T-helper 1 cell treated with Interleukin-12 subunit alpha and Interleukin-12 subunit beta and Interleukin-4 antibody, amounts not matched to agents 30 ng/mL and 1 ng/mL, for 36 hours (primary cell): Measurements from ENCODE around the gene GNAQ. TPM values are rescaled to one million over a fixed set of nuclear protein-coding genes. Genes with fewer than 3 reads are reported as not detected.
"Not testable (repeated sequence)": the region's sequence is repeated elsewhere in the genome, so short reads cannot be mapped to it uniquely, and the experiment has no call there.

Experiments used
- intact Hi-C: fragments of 100-400 bp; cut with micrococcal nuclease; formaldehyde crosslinking; loops from one replicate; pipeline ENCODE4 v1.15.1; 2024
- total RNA-seq: library from RNA; stranded (reverse); gene quantifications from 2 replicates; pipeline ENCODE4 v1.2.3, GENCODE V29; 2022

GNAQ gene
- total RNA-seq, 1 donor from 2014 or later: 37.6 TPM

- intact Hi-C loops: loop anchor here (5.0 kb wide), 2 partner anchors 89 to 586 kb away; no protein-coding TSS in a partner anchor
Observed at GRCh38 chr9:77753180-77753579, 278.4 kb downstream of the GNAQ start.

GRCh38 chr9:77752554-77752953 lies 279.1 kb downstream of the GNAQ start:
- intact Hi-C loops: loop anchor here (5.0 kb wide), 2 partner anchors 90 to 585 kb away; no protein-coding TSS in a partner anchor

DNA sequence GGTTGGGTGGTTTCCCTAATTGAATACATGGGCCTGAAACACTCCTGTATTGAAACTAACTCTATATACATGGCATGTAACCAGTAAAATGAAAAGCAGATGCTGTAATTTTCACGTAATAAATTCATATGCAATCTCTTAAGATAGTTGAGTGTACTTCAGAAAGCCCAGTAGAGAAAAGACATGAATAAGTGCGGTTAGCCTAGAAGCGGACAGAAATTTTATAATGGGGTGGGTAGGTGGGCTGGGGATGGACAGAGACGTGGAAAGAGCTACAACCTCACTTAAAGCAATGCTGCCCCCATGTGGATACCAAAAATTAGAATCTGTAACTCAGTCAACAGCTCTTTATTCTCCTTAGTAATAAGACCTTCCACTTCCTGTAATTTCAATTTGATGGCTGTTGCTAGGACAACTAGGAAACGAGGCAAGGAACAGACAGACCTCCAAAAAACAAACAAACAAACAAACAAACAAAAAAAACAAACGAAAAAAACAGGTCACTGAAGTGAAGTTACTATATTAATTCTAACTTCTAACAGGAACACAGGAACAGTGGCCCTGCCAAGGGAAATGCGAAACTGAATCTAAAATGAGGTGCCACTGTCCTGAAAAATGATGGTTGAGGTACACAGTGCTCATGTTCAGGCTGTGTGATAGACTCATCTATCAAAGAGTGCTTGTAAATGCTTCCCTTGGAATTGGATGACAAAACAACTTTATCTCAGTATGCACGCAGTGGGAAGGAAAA lies 280.1 kb downstream of the GNAQ start:
- intact Hi-C loops: loop anchor here (1.0 to 5.0 kb wide), 5 partner anchors 91 to 584 kb away; no protein-coding TSS in a partner anchor

GRCh38 chr9:77750981-77751340 lies 280.6 kb downstream of the GNAQ start:
- intact Hi-C loops: loop anchor here (1.0 to 5.0 kb wide), 5 partner anchors 91 to 584 kb away; no protein-coding TSS in a partner anchor

DNA sequence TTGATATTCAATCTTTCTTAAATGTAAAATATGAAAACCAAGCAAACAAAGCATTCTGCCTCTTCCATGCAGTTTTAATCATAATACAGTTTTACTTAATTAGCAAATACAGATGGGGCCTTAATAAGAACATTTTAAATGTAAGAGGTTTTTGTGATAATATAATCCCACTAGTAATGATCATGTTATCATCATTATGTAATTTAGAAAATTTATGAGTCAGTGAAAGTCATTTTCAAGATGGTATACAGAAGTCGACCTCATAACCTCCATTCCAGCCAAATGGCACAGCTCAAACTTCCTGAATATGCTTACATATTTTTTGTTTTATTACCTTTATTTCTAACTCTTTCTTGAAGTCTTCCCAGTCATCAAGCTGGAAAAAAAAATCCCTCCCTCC lies 281.3 kb downstream of the GNAQ start:
- intact Hi-C loops: loop anchor here (5.0 kb wide), 2 partner anchors 92 to 583 kb away; no protein-coding TSS in a partner anchor

DNA sequence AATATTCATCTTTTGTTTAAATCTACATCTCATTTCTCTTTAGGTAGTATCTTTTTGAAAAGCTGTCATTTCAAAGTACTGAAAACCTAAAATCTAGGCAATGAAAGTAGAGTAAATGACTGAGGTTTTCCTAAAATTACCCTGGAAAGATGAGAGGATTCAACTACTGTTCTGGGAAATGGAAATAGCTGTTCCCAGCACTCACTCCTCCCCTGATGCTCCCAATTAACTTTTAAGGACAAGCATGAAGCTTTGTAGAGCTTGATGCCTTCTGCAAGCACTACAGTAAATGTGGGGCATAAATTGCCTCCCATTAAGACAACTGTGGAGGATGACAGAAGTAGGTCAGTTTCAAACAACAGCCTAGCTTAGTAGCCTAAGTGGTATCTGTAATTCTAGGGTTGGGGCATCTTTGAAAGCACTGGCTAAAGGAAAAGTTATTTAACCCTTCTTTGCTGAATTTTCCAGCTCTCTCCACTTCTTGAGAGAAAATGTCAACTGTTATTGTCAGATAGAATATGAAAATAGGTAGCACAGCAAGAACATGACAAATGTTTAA lies 283.3 kb downstream of the GNAQ start:
- intact Hi-C loops: no loop called here

GRCh38 chr9:77747163-77747562 lies 284.4 kb downstream of the GNAQ start:
- intact Hi-C loops: no loop called here

GRCh38 chr9:77744841-77745430 lies 286.7 kb downstream of the GNAQ start:
- intact Hi-C loops: no loop called here

DNA sequence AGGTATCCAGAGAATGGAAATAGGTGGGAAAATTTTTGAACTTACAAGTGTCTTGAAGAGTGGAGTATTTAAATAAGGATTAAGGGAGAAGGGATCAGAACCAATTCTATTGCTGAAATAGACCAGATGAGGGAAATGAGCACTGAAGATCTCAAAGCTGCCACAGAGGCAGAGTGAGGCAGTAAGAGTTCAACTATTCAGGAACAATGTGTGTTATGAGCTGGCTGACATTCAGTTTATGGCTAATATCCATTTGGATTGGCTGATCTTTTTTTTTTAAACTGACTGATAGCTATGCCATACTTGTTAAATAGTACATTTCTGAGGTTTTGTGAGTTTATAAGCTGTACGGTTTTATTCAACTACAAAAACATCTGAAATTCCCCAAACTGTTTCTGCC lies 288.2 kb downstream of the GNAQ start:
- intact Hi-C loops: no loop called here

DNA sequence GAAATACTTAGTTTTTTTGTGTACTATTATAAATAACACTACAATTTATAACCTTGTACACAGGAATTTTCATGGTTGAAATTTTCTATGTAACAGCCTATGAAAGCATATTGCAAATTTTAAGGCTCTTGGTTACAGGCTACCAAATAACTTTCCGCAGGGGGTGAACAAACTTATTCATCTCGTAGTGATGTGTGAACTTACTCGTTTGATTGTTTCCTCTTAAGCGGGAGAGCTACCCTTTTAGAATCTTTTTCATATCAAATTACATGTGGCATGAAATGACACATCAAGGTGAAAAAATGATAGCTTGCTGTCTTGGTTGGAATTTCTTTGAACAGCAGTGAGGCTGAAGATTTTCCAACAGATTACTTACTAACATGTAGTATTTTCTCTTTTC lies 292.7 kb downstream of the GNAQ start:
- intact Hi-C loops: no loop called here

DNA sequence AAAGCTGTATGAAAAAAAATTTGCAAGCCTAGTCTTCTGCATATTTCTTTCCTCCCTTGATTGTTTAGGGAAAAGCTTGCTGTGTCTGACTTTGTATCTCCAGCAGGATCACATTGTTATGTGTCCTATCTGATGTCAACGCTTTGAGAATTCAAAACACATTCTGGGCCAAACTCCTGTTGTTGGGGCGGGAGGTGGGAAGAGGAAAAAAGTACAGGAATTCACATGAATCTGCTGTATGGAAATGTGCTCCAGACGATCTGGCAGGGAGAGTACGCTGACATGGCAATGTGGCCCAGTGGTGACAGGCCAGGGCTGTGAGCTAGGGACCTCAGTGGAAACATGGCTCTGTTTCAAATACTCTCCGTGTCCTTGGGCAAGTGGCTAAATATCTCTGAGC lies 296.1 kb downstream of the GNAQ start:
- intact Hi-C loops: no loop called here

DNA sequence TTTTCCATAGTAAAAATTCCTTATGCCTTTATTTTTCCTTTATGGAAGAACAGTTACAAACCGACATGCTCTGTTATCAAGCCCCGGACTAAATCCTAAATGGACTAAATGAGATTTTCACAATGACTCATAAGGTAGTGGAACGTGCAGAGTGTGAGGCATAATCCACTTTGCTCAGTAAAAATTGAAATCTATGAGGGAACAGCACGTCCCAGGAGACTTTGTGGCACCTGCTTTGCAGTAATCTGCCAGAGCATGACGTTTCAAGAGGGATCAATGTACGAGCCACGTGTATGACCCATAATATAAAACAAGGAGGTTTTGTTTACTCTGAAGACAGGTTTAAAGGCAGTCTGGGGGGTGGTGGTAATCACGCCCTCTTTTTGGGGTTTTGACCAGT lies 299.7 kb downstream of the GNAQ start:
- intact Hi-C loops: no loop called here

DNA sequence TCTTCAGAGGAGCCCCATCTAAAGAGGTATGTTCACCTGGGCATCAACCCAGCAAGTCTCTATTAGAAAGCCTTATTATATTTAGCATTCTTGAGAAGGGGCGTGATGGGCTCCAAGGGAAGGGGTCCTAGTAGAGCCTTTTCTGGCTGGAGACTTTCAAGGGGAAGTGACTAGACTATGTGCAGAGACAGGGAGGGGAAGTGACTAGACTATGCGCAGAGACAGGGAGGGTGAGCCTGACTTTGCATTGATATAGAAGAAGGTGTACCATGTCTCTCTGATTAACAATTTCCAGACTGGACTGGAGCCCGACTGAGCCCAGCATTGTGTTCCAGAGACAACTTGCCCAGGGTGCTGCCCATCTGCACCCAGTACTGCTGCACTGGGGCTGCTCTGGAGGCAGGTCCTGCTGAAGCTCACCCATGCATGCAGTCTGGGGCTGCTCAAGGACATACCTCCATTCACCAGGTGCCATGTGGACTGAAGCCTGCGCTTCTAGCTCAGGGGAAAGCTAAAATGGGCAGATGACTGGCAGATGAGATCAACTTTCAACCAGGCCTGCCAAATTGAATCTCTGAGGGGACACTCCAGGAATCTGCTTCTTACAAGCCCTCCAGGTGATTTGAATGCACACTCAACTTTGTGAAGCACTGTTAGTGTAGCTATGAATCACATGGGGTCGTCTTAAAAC lies 300.5 kb downstream of the GNAQ start:
- intact Hi-C loops: no loop called here

DNA sequence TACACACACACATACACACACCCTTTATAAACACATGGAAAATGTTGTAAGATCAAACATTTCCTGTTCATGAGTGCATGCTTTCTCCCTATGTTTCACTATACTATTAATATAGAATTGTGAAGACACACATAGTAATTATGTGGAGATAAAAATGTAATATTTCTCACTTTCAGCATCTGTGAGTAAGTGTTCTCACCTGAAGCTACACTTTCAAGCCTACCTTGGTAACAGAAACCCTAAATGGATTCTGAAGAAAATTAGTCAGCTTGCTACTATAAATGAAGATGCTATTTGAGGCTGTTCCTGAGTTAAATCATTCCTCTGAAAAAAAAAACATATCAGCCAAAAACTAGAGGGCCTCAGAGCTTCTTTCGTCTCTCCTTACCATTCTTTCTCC lies 302.4 kb downstream of the GNAQ start:
- intact Hi-C loops: no loop called here

DNA sequence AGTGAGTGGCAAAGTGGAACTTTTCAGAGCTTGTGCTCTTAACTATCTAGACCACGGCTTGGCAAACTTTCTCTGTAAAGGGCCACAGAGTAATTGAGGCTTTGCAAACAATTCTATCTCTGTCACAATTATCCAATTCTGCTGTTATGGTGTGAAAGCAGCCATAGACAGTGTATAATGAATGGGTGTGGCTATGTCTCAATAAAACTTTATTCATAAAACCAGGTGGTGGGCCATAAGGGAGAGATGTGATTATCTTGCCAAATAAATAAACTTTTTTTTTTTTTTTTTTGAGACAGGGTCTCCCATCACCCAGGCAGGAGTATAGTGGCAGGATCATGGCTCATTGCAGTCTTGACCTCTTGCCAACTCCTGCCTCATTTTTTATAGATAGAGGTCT lies 304.8 kb downstream of the GNAQ start:
- intact Hi-C loops: no loop called here

GRCh38 chr9:77726289-77726688 lies 305.3 kb downstream of the GNAQ start:
- intact Hi-C loops: no loop called here

GRCh38 chr9:77725820-77726219 lies 305.8 kb downstream of the GNAQ start:
- intact Hi-C loops: no loop called here

- intact Hi-C loops: no loop called here
Observed at GRCh38 chr9:77725046-77725694, 306.4 kb downstream of the GNAQ start.

DNA sequence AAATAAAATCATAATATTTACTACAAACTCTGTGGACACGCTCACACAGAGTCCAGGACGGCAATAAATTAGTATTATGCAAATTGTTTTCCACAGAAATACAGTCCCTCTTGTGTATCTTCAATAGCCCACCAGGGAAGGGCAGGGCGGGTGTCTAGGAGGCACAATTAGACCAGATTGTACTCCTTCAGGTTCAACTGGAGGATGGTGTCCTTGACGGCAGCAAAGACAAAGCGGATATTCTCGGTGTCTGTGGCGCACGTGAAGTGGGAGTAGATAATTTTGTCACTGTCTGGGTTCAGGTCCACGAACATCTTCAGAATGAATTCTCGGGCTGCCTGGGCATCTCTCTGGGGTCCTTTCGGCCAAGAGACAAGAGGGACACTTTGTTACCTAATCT lies 310.5 kb downstream of the GNAQ start:
- intact Hi-C loops: not testable (repeated sequence)

DNA sequence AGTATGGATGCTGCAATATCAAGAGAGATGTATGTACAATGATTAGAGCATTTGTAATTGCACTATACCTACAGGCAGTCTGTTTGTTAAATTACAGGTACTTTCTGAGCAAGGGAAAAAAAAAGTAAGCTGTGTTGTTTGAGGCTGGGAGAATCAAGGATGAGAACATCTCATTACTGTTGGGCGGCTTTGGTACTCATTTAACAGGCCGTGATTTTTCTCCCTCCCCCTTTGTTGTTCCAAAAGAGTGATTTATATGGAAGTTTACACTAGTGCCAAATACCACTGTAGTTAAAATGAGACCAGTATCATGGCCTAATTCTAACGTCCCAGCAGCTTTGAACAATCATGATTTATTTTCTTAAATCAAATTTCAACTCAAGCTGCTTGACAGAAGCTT lies 312.3 kb downstream of the GNAQ start:
- intact Hi-C loops: no loop called here

- intact Hi-C loops: not testable (repeated sequence)
Observed at GRCh38 chr9:77718298-77718640, 313.3 kb downstream of the GNAQ start.
